SK-N-SH (cell line): Measurements from ENCODE around the gene ALDH7A1.

Experiments used
- CHD2 ChIP-seq: fragments of 150-350 bp; IDR thresholded peaks from 2 replicates; pipeline ENCODE4 v1.6.1; 2018; ENCODE audit warnings: low read length; ENCODE audit not compliant: partially characterized antibody
- CTCF ChIP-seq: fragments of 200-600 bp; sonication (generic); IDR thresholded peaks from 2 replicates; pipeline ENCODE4 v1.6.1; 2017; ENCODE audit warnings: antibody characterized with exemption, mild to moderate bottlenecking, moderate library complexity
- EP300 ChIP-seq, 2 experiments: IDR thresholded peaks; 2 replicates each; pipeline versions ENCODE4 v1.4.0 to v1.6.1; 2012; ENCODE audit warnings: borderline replicate concordance in 1 of 2, low read depth in 1 of 2, low read length in 1 of 2
- EZH2phosphoT487 ChIP-seq: fragments of 200-600 bp; sonication (generic); IDR thresholded peaks from 2 replicates; pipeline ENCODE4 v1.6.1; 2017; ENCODE audit warnings: low read depth, mixed run types, mild to moderate bottlenecking, antibody characterized with exemption, moderate library complexity, borderline replicate concordance
- FOXJ3 ChIP-seq: sonication (generic); formaldehyde crosslinking; IDR thresholded peaks from 2 replicates; pipeline ENCODE4 v1.5.1; 2020; ENCODE audit warnings: mild to moderate bottlenecking, missing genetic modification reagents
- JUND ChIP-seq: IDR thresholded peaks from 2 replicates; pipeline ENCODE4 v1.4.0; 2012
- MXI1 ChIP-seq: IDR thresholded peaks from 2 replicates; pipeline ENCODE4 v1.6.1; 2012; ENCODE audit warnings: mild to moderate bottlenecking, low read depth, low read length, improper control_type of control experiment
- NRF1 ChIP-seq: IDR thresholded peaks from 2 replicates; pipeline ENCODE4 v1.6.1; 2012; ENCODE audit warnings: low read depth, mild to moderate bottlenecking, low read length
- POLR2AphosphoS5 ChIP-seq: IDR thresholded peaks from 2 replicates; pipeline ENCODE4 v1.6.1; 2012; ENCODE audit warnings: low read depth, low read length
- RAD21 ChIP-seq: IDR thresholded peaks from 2 replicates; pipeline ENCODE4 v1.6.1; 2012; ENCODE audit warnings: mild to moderate bottlenecking, low read length
- RXRA ChIP-seq: IDR thresholded peaks from 2 replicates; pipeline ENCODE4 v1.4.0; 2012; ENCODE audit warnings: low read depth, mild to moderate bottlenecking, borderline replicate concordance
- SMC3 ChIP-seq: IDR thresholded peaks from 2 replicates; pipeline ENCODE4 v1.6.1; 2012; ENCODE audit warnings: low read depth, low read length, improper control_type of control experiment
- ZBTB33 ChIP-seq: IDR thresholded peaks from 2 replicates; pipeline ENCODE4 v1.4.0; 2012; ENCODE audit warnings: low read depth, borderline replicate concordance
- TF ChIP-seq, protein P1 (sequence below): IDR thresholded peaks from 2 replicates; pipeline ENCODE4 v1.6.1; 2012; ENCODE audit warnings: mild to moderate bottlenecking, low read depth, low read length, moderate library complexity

DNA sequence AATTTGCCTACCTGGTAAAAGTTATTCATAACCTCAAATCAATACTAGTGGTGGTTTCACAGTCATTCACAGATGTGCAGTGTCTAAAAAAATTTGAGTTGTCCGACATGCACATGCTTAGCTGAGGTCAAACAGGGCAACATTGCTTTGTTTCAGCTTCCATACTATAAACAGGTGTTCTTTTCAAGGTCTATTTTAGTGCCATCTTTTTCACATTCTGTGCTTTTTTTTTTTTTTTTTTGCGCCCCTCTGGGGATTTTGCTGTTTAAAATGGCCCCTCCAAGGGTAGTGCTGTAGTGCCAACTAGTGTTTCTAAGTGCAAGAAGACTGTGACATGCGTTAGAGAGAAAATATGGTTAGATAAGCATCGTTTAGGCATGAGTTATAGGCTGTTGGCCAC is 20.3 kb upstream of the ALDH7A1 start:
- TF ChIP-seq, protein P1, sequence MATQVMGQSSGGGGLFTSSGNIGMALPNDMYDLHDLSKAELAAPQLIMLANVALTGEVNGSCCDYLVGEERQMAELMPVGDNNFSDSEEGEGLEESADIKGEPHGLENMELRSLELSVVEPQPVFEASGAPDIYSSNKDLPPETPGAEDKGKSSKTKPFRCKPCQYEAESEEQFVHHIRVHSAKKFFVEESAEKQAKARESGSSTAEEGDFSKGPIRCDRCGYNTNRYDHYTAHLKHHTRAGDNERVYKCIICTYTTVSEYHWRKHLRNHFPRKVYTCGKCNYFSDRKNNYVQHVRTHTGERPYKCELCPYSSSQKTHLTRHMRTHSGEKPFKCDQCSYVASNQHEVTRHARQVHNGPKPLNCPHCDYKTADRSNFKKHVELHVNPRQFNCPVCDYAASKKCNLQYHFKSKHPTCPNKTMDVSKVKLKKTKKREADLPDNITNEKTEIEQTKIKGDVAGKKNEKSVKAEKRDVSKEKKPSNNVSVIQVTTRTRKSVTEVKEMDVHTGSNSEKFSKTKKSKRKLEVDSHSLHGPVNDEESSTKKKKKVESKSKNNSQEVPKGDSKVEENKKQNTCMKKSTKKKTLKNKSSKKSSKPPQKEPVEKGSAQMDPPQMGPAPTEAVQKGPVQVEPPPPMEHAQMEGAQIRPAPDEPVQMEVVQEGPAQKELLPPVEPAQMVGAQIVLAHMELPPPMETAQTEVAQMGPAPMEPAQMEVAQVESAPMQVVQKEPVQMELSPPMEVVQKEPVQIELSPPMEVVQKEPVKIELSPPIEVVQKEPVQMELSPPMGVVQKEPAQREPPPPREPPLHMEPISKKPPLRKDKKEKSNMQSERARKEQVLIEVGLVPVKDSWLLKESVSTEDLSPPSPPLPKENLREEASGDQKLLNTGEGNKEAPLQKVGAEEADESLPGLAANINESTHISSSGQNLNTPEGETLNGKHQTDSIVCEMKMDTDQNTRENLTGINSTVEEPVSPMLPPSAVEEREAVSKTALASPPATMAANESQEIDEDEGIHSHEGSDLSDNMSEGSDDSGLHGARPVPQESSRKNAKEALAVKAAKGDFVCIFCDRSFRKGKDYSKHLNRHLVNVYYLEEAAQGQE = no peak
- TF ChIP-seq RXRA (no peak), RAD21 (no peak), MXI1 (no peak), NRF1 (no peak), SMC3 (no peak), CTCF (no peak), FOXJ3 (CRISPR knock-in tag) (no peak), JUND (no peak), POLR2AphosphoS5 (no peak), EZH2phosphoT487 (no peak), CHD2 (no peak), ZBTB33 (no peak), EP300 (IDR thresholded peaks at IDR 0.05; ENCODE audit: borderline replicate concordance in 1 of 2, low read depth in 1 of 2, low read length in 1 of 2) (no peak)
